Nephron progenitor cell (in vitro differentiated cells): ENCODE measurements around the gene PIGR.

Source experiments
- DNase-seq: peaks from one replicate; pipeline ENCODE4 v3.0.0; 2021
- H3K27ac Mint-ChIP-seq: 2 replicates; pipeline ENCODE4 v1.8.0; 2021; ENCODE audit warnings: mild to moderate bottlenecking, moderate library complexity, mixed read lengths
- H3K27me3 Mint-ChIP-seq: 2 replicates; pipeline ENCODE4 v1.8.0; 2021; ENCODE audit warnings: mild to moderate bottlenecking, low read depth, mixed read lengths; ENCODE audit not compliant: poor library complexity
- H3K36me3 Mint-ChIP-seq: 2 replicates; pipeline ENCODE4 v1.8.0; 2021; ENCODE audit warnings: low read depth, mixed read lengths
- H3K4me1 Mint-ChIP-seq: 2 replicates; pipeline ENCODE4 v1.8.0; 2021; ENCODE audit warnings: mixed read lengths
- H3K4me3 Mint-ChIP-seq: 2 replicates; pipeline ENCODE4 v1.8.0; 2021; ENCODE audit warnings: mild to moderate bottlenecking, moderate library complexity, mixed read lengths
- H3K9me3 Mint-ChIP-seq: 2 replicates; pipeline ENCODE4 v1.8.0; 2021; ENCODE audit warnings: mild to moderate bottlenecking, moderate library complexity, mixed read lengths
- TF ChIP-seq, protein P1 (sequence below): fragments of 200-600 bp; sonication (generic); IDR thresholded peaks from 2 replicates; pipeline ENCODE4 v1.5.0; 2021; ENCODE audit warnings: antibody characterized with exemption

Gene PIGR

DNA sequence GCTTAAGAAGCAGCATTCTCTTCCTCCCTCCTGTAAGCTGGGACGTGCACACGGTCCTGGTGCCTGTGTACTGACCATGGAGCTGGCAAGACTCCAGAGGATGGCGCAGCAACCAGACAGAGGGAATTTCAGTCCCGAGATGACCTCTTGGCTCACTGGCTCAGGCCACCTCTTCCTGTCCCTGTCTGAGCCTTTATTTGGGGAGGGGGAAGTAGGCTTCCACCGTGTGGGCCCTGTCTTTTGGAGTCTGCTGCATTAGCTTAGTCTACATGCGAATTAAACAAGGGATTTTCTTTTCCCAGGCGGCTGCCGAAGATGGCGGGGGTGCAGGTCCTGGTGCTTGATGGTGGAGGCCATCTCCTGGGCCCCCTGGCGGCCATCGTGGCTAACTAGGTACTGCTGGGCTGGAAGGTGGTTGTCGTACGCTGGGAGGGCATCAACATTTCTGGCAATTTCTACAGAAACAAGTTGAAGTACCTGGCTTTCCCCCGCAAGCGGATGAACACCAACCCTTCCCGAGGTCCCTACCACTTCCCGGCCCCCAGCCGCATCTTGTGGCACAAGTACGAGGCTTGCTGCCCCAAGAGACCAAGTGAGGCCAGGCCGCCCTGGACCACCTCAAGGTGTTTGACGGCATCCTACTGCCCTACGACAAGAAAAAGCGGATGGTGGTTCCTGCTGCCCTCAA is 38.8 kb downstream of the PIGR start:
- DNase-seq = peak; percentile 40
- Mint-ChIP-seq H3K36me3 (no peaks in the 10 kb centered on the region), H3K27ac (no peak overlapping the region), H3K9me3 (no peaks in the 10 kb centered on the region), H3K27me3 (peaks cover 69% of the 10 kb centered on the region), H3K4me3 (peak overlapping the region; percentile 73), H3K4me1 (peaks cover 13% of the 10 kb centered on the region)
- TF ChIP-seq, protein P1, sequence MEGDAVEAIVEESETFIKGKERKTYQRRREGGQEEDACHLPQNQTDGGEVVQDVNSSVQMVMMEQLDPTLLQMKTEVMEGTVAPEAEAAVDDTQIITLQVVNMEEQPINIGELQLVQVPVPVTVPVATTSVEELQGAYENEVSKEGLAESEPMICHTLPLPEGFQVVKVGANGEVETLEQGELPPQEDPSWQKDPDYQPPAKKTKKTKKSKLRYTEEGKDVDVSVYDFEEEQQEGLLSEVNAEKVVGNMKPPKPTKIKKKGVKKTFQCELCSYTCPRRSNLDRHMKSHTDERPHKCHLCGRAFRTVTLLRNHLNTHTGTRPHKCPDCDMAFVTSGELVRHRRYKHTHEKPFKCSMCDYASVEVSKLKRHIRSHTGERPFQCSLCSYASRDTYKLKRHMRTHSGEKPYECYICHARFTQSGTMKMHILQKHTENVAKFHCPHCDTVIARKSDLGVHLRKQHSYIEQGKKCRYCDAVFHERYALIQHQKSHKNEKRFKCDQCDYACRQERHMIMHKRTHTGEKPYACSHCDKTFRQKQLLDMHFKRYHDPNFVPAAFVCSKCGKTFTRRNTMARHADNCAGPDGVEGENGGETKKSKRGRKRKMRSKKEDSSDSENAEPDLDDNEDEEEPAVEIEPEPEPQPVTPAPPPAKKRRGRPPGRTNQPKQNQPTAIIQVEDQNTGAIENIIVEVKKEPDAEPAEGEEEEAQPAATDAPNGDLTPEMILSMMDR = peak; percentile 28

DNA sequence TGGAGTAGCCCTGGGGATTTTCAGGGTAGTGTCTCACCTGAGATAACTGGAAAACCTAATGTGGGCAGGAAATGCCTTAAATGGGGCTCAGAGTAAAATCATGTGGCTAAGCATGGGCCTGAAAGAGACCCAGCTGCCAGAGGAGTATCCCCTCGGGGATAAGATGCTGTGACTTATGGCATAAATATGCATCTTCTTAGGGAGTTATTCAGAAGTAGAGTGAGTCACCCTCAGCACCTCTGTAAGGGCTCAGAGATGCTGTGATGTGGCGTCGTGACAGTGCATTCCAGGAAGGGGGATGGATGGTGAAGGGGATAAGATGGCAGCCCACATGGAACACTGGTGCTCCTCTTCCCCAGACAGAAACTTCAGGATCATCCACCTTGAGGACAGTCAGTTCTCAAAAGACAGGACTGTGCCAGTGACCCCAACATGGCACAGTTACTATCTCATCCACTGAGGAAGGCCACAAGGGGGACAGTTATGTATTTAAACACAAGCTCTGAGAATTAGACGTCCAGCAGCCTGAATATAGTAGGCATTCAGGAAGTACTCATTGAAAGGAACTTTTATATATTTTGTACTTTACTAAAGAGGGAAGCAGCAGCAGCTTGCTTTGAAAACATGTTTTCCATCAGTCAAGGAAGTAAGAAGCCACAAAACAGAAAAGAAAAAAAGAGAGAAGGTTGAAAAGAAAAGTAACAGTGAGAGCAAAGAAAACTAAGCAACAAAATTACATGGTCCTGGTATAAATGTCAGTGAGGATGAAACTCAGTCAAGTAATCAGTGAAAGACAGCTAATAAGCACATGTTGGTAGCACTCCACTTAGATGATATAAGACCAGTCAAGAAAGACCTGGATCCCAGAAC is 40.7 kb downstream of the PIGR start:
- Mint-ChIP-seq H3K4me1 (peaks cover 13% of the 10 kb centered on the region), H3K4me3 (no peak overlapping the region), H3K36me3 (no peaks in the 10 kb centered on the region), H3K27ac (no peak overlapping the region), H3K27me3 (peaks cover 60% of the 10 kb centered on the region), H3K9me3 (no peaks in the 10 kb centered on the region)
- DNase-seq = no peak
- TF ChIP-seq, protein P1 = no peak

DNA sequence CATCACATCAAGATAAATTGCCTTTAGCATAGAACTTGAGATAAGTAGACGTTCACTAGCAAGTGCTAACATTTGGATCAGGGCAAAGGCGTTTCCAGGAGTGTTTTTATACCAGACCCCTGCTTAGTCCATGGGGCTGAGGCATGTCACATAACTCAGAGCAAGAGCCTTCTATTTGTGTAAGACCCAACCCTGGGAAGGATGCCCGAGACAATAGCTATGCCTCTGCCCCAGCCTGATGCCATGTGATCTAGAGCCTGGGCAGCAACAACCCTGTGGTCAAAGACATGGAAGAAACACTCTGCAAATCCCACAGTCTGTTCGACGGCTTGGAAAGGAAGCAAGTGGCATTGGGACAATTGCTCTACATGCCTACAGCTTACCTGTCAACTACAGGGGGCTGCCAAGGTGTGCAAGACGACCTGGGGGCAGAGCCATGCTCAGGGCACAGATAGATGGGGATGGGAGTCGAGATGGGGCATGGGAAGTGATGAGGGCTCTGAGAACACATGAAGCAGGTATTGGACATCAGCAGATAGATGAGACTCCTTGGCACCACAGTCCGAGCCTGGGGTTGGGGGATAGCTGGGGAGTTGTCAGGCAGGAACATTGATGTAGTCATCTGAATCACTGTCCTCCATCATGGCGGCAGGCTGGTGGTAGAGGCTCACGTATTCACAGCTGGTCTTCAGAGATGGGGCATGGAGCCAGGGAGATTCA is 41.7 kb downstream of the PIGR start:
- Mint-ChIP-seq H3K9me3 (no peaks in the 10 kb centered on the region), H3K27me3 (peaks cover 55% of the 10 kb centered on the region), H3K4me1 (peaks cover 13% of the 10 kb centered on the region), H3K4me3 (no peak overlapping the region), H3K27ac (no peak overlapping the region), H3K36me3 (no peaks in the 10 kb centered on the region)
- DNase-seq = no peak
- TF ChIP-seq, protein P1 = no peak

DNA sequence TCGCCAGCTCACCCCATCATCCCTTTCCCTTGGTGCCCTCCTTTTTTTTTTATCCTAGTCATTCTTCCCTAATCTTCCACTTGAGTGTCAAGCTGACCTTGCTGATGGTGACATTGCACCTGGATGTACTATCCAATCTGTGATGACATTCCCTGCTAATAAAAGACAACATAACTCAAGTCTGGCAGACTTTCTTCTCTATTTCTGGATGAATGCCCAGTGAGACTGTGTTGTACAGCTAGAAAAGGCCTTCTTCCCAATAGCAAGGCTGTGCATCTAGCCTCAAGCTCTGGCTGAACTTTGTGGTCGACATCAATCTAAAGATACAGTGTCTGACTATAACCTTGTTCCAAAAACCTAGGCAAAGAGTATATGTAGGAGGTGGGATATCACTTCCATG is 42.6 kb downstream of the PIGR start:
- no peaks in the 10 kb centered on the region for H3K9me3 Mint-ChIP-seq
- no peak overlapping the region for H3K4me3 Mint-ChIP-seq
- H3K4me1 Mint-ChIP-seq = peaks cover 11% of the 10 kb centered on the region
- no peak overlapping the region for H3K27ac Mint-ChIP-seq
- no peaks in the 10 kb centered on the region for H3K36me3 Mint-ChIP-seq
- TF ChIP-seq, protein P1 = no peak
- peaks cover 50% of the 10 kb centered on the region for H3K27me3 Mint-ChIP-seq
- no peak for DNase-seq

DNA sequence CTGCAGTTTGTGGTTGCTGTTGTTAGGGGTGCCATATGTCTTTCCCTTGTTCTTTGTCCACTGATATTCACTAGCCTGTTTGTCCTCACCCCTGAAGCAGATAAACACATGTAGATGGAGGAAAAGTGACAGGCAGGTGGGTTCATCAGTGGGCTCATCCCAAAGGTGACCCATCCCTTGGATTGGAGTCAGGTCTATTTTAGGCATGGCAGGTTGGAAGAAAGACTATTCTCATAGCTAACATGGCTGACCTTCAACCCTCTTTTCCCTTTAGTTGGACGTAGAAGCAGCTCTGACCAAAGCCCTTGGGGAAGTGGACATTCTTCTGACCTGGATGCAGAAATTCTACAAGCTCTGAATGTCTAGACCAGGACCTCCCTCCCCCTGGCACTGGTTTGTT is 43.6 kb downstream of the PIGR start:
- no peaks in the 10 kb centered on the region for H3K9me3 Mint-ChIP-seq
- DNase-seq = no peak
- TF ChIP-seq, protein P1 = no peak
- H3K4me1 Mint-ChIP-seq = peaks cover 13% of the 10 kb centered on the region
- H3K27me3 Mint-ChIP-seq = peaks cover 40% of the 10 kb centered on the region
- no peaks in the 10 kb centered on the region for H3K36me3 Mint-ChIP-seq
- H3K27ac Mint-ChIP-seq = no peak overlapping the region
- H3K4me3 Mint-ChIP-seq = no peak overlapping the region
